ENCODE data around the gene NIPBL.

Gene NIPBL

GRCh38 chr5:37109338-37109737 lies 232.8 kb downstream of the NIPBL start:
- no peak for DNase-seq

GRCh38 chr5:37110135-37110534 lies 233.6 kb downstream of the NIPBL start:
- no peak for DNase-seq

- no peak for DNase-seq
These were observed 235.1 kb downstream of the NIPBL start for GRCh38 chr5:37111426-37112382.

GRCh38 chr5:37112383-37112991 lies 235.9 kb downstream of the NIPBL start:
- no peak for DNase-seq

Measured in left hindlimb (tissue), 1 donor.